Immature natural killer cell (primary cell): ENCODE results near the gene PXK. TPM values are rescaled to one million over a fixed set of nuclear protein-coding genes. Genes with fewer than 3 reads are reported as not detected.
A peak's percentile ranks its signal among the peaks of the same experiment; 100 is the strongest.

Source experiments
- DNase-seq, 3 donors: peaks; one replicate each; pipeline ENCODE4 v3.0.0; 2022; ENCODE audit warnings: mixed read lengths in 1 of 3
- H3K27ac Mint-ChIP-seq, 6 donors: one replicate each; pipeline ENCODE4 v1.8.0; 2020; ENCODE audit warnings: mixed read lengths in 6 of 6, mild to moderate bottlenecking in 5 of 6, inconsistent platforms in 4 of 6, moderate library complexity in 3 of 6
- H3K27me3 Mint-ChIP-seq, 3 donors: one replicate each; pipeline ENCODE4 v1.8.0; 2020 to 2021; ENCODE audit warnings: low read depth in 3 of 3, mild to moderate bottlenecking in 3 of 3, mixed read lengths in 3 of 3, moderate library complexity in 3 of 3, inconsistent platforms in 1 of 3
- H3K36me3 Mint-ChIP-seq, 3 donors: one replicate each; pipeline ENCODE4 v1.8.0; 2020; ENCODE audit warnings: mixed read lengths in 3 of 3, inconsistent platforms in 2 of 3, mild to moderate bottlenecking in 2 of 3
- H3K4me1 Mint-ChIP-seq, 2 donors: one replicate each; pipeline ENCODE4 v1.8.0; 2020; ENCODE audit warnings: inconsistent platforms in 2 of 2, mild to moderate bottlenecking in 2 of 2, mixed read lengths in 2 of 2, moderate library complexity in 1 of 2
- H3K4me3 Mint-ChIP-seq, 5 donors: one replicate each; pipeline ENCODE4 v1.8.0; 2020; ENCODE audit warnings: mild to moderate bottlenecking in 5 of 5, mixed read lengths in 5 of 5, inconsistent platforms in 3 of 5, moderate library complexity in 3 of 5
- H3K9me3 Mint-ChIP-seq, 6 donors: one replicate each; pipeline ENCODE4 v1.8.0; 2020; ENCODE audit warnings: mild to moderate bottlenecking in 6 of 6, mixed read lengths in 6 of 6, inconsistent platforms in 4 of 6, moderate library complexity in 3 of 6
- polyA plus RNA-seq, 3 donors: library from polyadenylated mRNA; unstranded; fragments of 300-500 nt; fragmentation: Illumina TruSeq; gene quantifications; one replicate each; pipeline ENCODE4 v1.2.3, GENCODE V29; 2021

The PXK gene
- polyA plus RNA-seq, 3 donors from 2014 or later: 30.3 to 47.5 (median 32.2) TPM

- Mint-ChIP-seq H3K36me3 (peaks cover 26 to 49% (median 33%) of the 10 kb centered on the region in 3 donors), H3K27ac (peak overlapping the region in 1 of 6 donors; percentile 73), H3K9me3 (no peaks in the 10 kb centered on the region), H3K4me1 (peaks cover 4 to 6% of the 10 kb centered on the region in 2 donors), H3K27me3 (peaks cover 0 to 2% (median 0%) of the 10 kb centered on the region in 3 donors), H3K4me3 (no peak overlapping the region)
- DNase-seq: no peak
Measured at GRCh38 chr3:58411036-58411435, 78.3 kb downstream of the PXK start.

- Mint-ChIP-seq H3K9me3 (no peaks in the 10 kb centered on the region), H3K4me1 (peaks cover 4 to 6% of the 10 kb centered on the region in 2 donors)
Measured at GRCh38 chr3:58411851-58412830, 79.4 kb downstream of the PXK start.

GRCh38 chr3:58414538-58415197, 82.0 kb downstream of the PXK start:
- Mint-ChIP-seq H3K9me3 (no peaks in the 10 kb centered on the region), H3K4me3 (no peak overlapping the region), H3K27ac (peak overlapping the region in 1 of 6 donors; percentile 6), H3K36me3 (peaks cover 9 to 28% (median 18%) of the 10 kb centered on the region in 3 donors), H3K4me1 (peaks cover 4 to 12% of the 10 kb centered on the region in 2 donors), H3K27me3 (peaks cover 0 to 2% (median 2%) of the 10 kb centered on the region in 3 donors)
- DNase-seq: peak; percentile 44 to 55 (median 47)

More at GRCh38 chr3:58411851-58412830, 79.4 kb downstream of the PXK start:
- Mint-ChIP-seq H3K36me3 (peaks cover 20 to 45% (median 30%) of the 10 kb centered on the region in 3 donors), H3K27ac (peak overlapping the region in 1 of 6 donors; percentile 61), H3K4me3 (no peak overlapping the region), H3K27me3 (peaks cover 0 to 2% (median 0%) of the 10 kb centered on the region in 3 donors)
- DNase-seq: no peak

- Mint-ChIP-seq H3K4me1 (peaks cover 14 to 26% of the 10 kb centered on the region in 2 donors), H3K27me3 (peaks cover 0 to 3% (median 2%) of the 10 kb centered on the region in 3 donors), H3K36me3 (peaks cover under 1 to 13% (median 4%) of the 10 kb centered on the region in 3 donors), H3K4me3 (no peak overlapping the region), H3K9me3 (no peaks in the 10 kb centered on the region), H3K27ac (peak overlapping the region in 1 of 6 donors; percentile 26)
- DNase-seq: no peak
Measured at GRCh38 chr3:58416191-58416590, 83.5 kb downstream of the PXK start.

- Mint-ChIP-seq H3K27me3 (peaks cover 2 to 3% (median 3%) of the 10 kb centered on the region in 3 donors), H3K27ac (no peak overlapping the region), H3K4me1 (peaks cover 19 to 34% of the 10 kb centered on the region in 2 donors), H3K9me3 (no peaks in the 10 kb centered on the region), H3K4me3 (no peak overlapping the region), H3K36me3 (peaks cover 0 to 10% (median 4%) of the 10 kb centered on the region in 3 donors)
- DNase-seq: no peak
Measured at GRCh38 chr3:58417075-58417474, 84.4 kb downstream of the PXK start.

- H3K4me3 Mint-ChIP-seq: no peak overlapping the region
- peaks cover 19 to 34% of the 10 kb centered on the region in 2 donors for H3K4me1 Mint-ChIP-seq
- H3K27me3 Mint-ChIP-seq: peaks cover 0 to 9% (median 3%) of the 10 kb centered on the region in 3 donors
- H3K9me3 Mint-ChIP-seq: no peaks in the 10 kb centered on the region
- H3K36me3 Mint-ChIP-seq: peaks cover 3 to 10% (median 7%) of the 10 kb centered on the region in 3 donors
- peak overlapping the region in 3 of 6 donors; percentile 35 to 78 (median 41) for H3K27ac Mint-ChIP-seq
- DNase-seq: no peak
Measured at GRCh38 chr3:58418227-58418626, 85.5 kb downstream of the PXK start.

GRCh38 chr3:58419780-58420507, 87.3 kb downstream of the PXK start:
- Mint-ChIP-seq H3K27me3 (peaks cover 0 to 11% (median 3%) of the 10 kb centered on the region in 3 donors), H3K4me1 (peaks cover 15 to 29% of the 10 kb centered on the region in 2 donors), H3K27ac (peak overlapping the region in 5 of 6 donors; percentile 17 to 58 (median 34)), H3K36me3 (peaks cover 5 to 10% (median 6%) of the 10 kb centered on the region in 3 donors), H3K4me3 (no peak overlapping the region), H3K9me3 (no peaks in the 10 kb centered on the region)
- DNase-seq: no peak

- Mint-ChIP-seq H3K27me3 (peaks cover 0 to 11% (median 3%) of the 10 kb centered on the region in 3 donors), H3K4me3 (peak overlapping the region in 1 of 5 donors; percentile 35), H3K27ac (peak overlapping the region in 5 of 6 donors; percentile 42 to 82 (median 62)), H3K4me1 (peaks cover 15 to 29% of the 10 kb centered on the region in 2 donors), H3K36me3 (peaks cover 10 to 13% (median 12%) of the 10 kb centered on the region in 3 donors), H3K9me3 (no peaks in the 10 kb centered on the region)
- DNase-seq: peak; percentile 17 to 19 (median 18)
Measured at GRCh38 chr3:58421004-58421403, 88.3 kb downstream of the PXK start.

- H3K27ac Mint-ChIP-seq: peak overlapping the region in 3 of 6 donors; percentile 14 to 83 (median 41)
- DNase-seq: no peak
Measured at GRCh38 chr3:58422756-58423325, 90.1 kb downstream of the PXK start.

GRCh38 chr3:58424613-58425012, 91.9 kb downstream of the PXK start:
- DNase-seq: no peak
- peak overlapping the region in 3 of 6 donors; percentile 29 to 62 (median 34) for H3K27ac Mint-ChIP-seq
- no peaks in the 10 kb centered on the region for H3K9me3 Mint-ChIP-seq
- peaks cover 18 to 29% (median 20%) of the 10 kb centered on the region in 3 donors for H3K36me3 Mint-ChIP-seq
- peaks cover 15 to 23% of the 10 kb centered on the region in 2 donors for H3K4me1 Mint-ChIP-seq
- peaks cover 0 to 9% (median 3%) of the 10 kb centered on the region in 3 donors for H3K27me3 Mint-ChIP-seq
- no peak overlapping the region for H3K4me3 Mint-ChIP-seq

More at GRCh38 chr3:58422756-58423325, 90.1 kb downstream of the PXK start:
- Mint-ChIP-seq H3K4me1 (peaks cover 15 to 29% of the 10 kb centered on the region in 2 donors), H3K9me3 (no peaks in the 10 kb centered on the region), H3K36me3 (peaks cover 13 to 17% (median 13%) of the 10 kb centered on the region in 3 donors), H3K4me3 (no peak overlapping the region), H3K27me3 (peaks cover 0 to 11% (median 3%) of the 10 kb centered on the region in 3 donors)

GRCh38 chr3:58425782-58426181, 93.1 kb downstream of the PXK start:
- peaks cover 18 to 34% (median 20%) of the 10 kb centered on the region in 3 donors for H3K36me3 Mint-ChIP-seq
- peak overlapping the region in 2 of 6 donors; percentile 18 to 39 for H3K27ac Mint-ChIP-seq
- H3K27me3 Mint-ChIP-seq: peaks cover 0 to 9% (median 3%) of the 10 kb centered on the region in 3 donors
- H3K4me3 Mint-ChIP-seq: no peak overlapping the region
- DNase-seq: no peak
- H3K4me1 Mint-ChIP-seq: peaks cover 9 to 12% of the 10 kb centered on the region in 2 donors
- no peaks in the 10 kb centered on the region for H3K9me3 Mint-ChIP-seq

- Mint-ChIP-seq H3K4me1 (peaks cover 10 to 12% of the 10 kb centered on the region in 2 donors), H3K27ac (no peak overlapping the region), H3K27me3 (peaks cover 0 to 4% (median 0%) of the 10 kb centered on the region in 3 donors), H3K9me3 (no peaks in the 10 kb centered on the region), H3K36me3 (peaks cover 18 to 36% (median 25%) of the 10 kb centered on the region in 3 donors), H3K4me3 (no peak overlapping the region)
- no peak for DNase-seq
Measured at GRCh38 chr3:58427661-58428361, 95.1 kb downstream of the PXK start.
